ENCODE data around the gene POLR3E. TPM values are rescaled to one million over a fixed set of nuclear protein-coding genes. Genes with fewer than 3 reads are reported as not detected.

Gene POLR3E
- total RNA-seq, 1 donor from 2014 or later, result 91.3 TPM

DNA sequence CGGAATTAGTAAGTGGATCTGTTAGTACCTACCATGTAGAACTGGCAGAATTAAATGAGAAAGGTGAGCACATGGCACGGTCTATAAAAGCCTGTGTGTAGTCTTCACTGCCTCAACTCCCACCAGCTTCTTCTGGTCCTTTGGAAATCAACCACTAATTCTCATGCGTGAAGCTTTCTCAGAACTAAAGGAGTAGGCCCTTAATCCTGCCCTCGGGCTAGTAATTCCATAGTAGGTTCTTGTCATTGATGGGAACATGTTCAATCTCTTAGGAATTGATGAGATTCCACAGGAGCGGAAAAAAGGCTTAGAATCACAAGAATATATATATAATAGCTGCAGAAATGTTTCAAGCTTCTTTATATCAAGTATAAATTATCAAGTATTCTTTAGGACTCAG, 55.5 kb downstream of the POLR3E start:
- H4K20me1 ChIP-seq (ENCODE audit: low read depth), result no peaks in the 10 kb centered on the region
- Mint-ChIP-seq H3K36me3 (peaks cover 26% of the 10 kb centered on the region), H3K4me1 (peaks cover 10% of the 10 kb centered on the region), H3K27ac (no peak overlapping the region), H3K4me3 (no peak overlapping the region), H3K9me3 (no peaks in the 10 kb centered on the region), H3K27me3 (ENCODE audit: insufficient read depth, low read depth) (peaks cover 3% of the 10 kb centered on the region)
- TF ChIP-seq EZH2 (IDR thresholded peaks at IDR 0.05) (no peak), EZH2phosphoT487 (IDR thresholded peaks at IDR 0.05) (no peak), CTCF (IDR thresholded peaks at IDR 0.05) (no peak)
- H3K27me3 ChIP-seq, result no peaks in the 10 kb centered on the region
- H2AFZ ChIP-seq (replicated peaks), result no peak overlapping the region
- H3F3A ChIP-seq (ENCODE audit: low read depth), result peaks cover 5% of the 10 kb centered on the region
- no peaks in the 10 kb centered on the region for H3K4me1 ChIP-seq
- no peak overlapping the region for H3K9ac ChIP-seq
- no peaks in the 10 kb centered on the region for H3K9me3 ChIP-seq (ENCODE audit: low read depth)
- DNase-seq (ENCODE audit: low spot score), result no peak
- H3K4me3 ChIP-seq, result no peak overlapping the region
- no peaks in the 10 kb centered on the region for H3K79me2 ChIP-seq (ENCODE audit: low read depth)
- no peaks in the 10 kb centered on the region for H3K36me3 ChIP-seq
- H3K27ac ChIP-seq, result no peak overlapping the region
- H3K4me2 ChIP-seq, result no peak overlapping the region

DNA sequence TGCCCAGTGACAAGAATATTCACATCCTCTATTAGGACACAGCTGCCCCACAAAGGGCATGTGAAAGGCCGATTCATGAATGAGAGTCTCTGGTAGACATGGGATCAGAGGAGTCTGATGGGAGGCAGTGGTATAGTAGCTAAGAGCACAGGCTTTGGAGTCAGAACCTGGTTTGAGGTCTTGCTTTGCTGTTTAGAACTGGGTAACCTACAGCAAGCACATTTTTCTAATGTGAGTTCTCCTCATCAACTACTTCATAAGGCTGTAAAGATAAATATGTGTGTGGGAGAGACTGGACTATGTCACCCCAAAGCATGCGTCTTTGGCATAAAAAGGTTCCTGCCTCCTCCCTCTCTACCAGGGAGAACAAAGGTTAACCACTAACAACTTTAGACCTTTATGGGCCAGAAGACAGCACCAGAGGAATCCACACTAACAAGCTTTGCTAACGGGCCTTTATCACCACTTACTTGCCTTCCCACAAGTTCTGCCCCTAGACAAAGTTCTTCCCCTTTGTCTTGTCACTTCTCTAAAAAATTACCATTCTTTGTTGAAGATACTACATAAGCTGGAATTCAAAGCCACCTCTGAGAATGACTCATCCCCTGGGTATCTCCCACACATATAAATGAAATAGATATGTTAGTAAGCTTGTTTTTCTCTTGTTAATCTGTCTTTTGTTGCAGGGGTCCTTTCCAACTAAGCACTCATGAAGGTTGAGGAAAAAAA, 56.1 kb downstream of the POLR3E start:
- no peak overlapping the region for H2AFZ ChIP-seq (replicated peaks)
- no peaks in the 10 kb centered on the region for H3K9me3 ChIP-seq (ENCODE audit: low read depth)
- Mint-ChIP-seq H3K27ac (no peak overlapping the region), H3K9me3 (no peaks in the 10 kb centered on the region), H3K4me3 (no peak overlapping the region), H3K27me3 (ENCODE audit: insufficient read depth, low read depth) (peaks cover 3% of the 10 kb centered on the region), H3K4me1 (peaks cover 14% of the 10 kb centered on the region), H3K36me3 (peaks cover 26% of the 10 kb centered on the region)
- no peaks in the 10 kb centered on the region for H3K79me2 ChIP-seq (ENCODE audit: low read depth)
- TF ChIP-seq CTCF (IDR thresholded peaks at IDR 0.05), result no peak
- TF ChIP-seq EZH2 (IDR thresholded peaks at IDR 0.05), result no peak
- TF ChIP-seq EZH2phosphoT487 (IDR thresholded peaks at IDR 0.05), result no peak
- no peak overlapping the region for H3K27ac ChIP-seq
- H3K4me1 ChIP-seq, result no peaks in the 10 kb centered on the region
- peaks cover 5% of the 10 kb centered on the region for H3F3A ChIP-seq (ENCODE audit: low read depth)
- H3K9ac ChIP-seq, result no peak overlapping the region
- DNase-seq (ENCODE audit: low spot score), result no peak
- H3K36me3 ChIP-seq, result no peaks in the 10 kb centered on the region
- H4K20me1 ChIP-seq (ENCODE audit: low read depth), result no peaks in the 10 kb centered on the region
- no peak overlapping the region for H3K4me2 ChIP-seq
- no peaks in the 10 kb centered on the region for H3K27me3 ChIP-seq
- H3K4me3 ChIP-seq, result no peak overlapping the region

DNA sequence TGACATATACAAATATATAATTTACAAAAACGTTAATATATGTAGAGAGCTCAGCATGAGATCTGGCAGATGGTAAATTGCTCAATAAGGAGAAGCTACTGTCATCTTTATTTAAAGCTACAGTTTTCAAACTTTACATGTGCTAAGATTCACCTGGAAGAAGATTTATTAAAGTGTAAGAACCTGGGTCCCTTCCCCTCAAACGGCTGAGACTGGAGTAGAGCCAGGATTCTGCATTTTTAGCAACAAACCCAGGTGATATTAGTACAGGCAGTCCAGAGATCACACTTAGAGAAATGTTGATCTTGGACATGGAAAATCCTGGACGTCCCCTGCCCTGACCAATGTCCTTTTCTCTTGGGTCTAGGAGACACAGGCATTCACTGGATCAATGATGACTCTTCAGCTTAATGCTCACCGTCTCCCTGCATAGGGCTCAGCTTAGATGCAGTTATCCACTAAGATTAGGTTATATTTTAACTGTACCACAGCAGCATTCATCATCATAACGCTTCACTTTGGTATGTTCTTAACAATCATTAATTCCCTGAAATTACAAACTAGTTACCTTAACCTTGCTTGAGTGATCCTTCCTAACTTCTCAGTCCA, 56.8 kb downstream of the POLR3E start:
- Histone ChIP-seq H3K27ac (no peak overlapping the region), H2AFZ (replicated peaks) (no peak overlapping the region), H4K20me1 (ENCODE audit: low read depth) (no peaks in the 10 kb centered on the region), H3K27me3 (no peaks in the 10 kb centered on the region), H3K79me2 (ENCODE audit: low read depth) (no peaks in the 10 kb centered on the region), H3K9ac (no peak overlapping the region), H3K4me3 (no peak overlapping the region), H3K4me1 (no peaks in the 10 kb centered on the region), H3K9me3 (ENCODE audit: low read depth) (no peaks in the 10 kb centered on the region), H3K36me3 (no peaks in the 10 kb centered on the region), H3F3A (ENCODE audit: low read depth) (peaks cover 5% of the 10 kb centered on the region), H3K4me2 (no peak overlapping the region)
- Mint-ChIP-seq H3K4me3 (no peak overlapping the region), H3K27me3 (ENCODE audit: insufficient read depth, low read depth) (peaks cover 3% of the 10 kb centered on the region), H3K27ac (no peak overlapping the region), H3K4me1 (peaks cover 14% of the 10 kb centered on the region), H3K36me3 (peaks cover 21% of the 10 kb centered on the region), H3K9me3 (no peaks in the 10 kb centered on the region)
- TF ChIP-seq EZH2 (IDR thresholded peaks at IDR 0.05), result no peak
- TF ChIP-seq EZH2phosphoT487 (IDR thresholded peaks at IDR 0.05), result no peak
- no peak for TF ChIP-seq CTCF (IDR thresholded peaks at IDR 0.05)
- DNase-seq (ENCODE audit: low spot score), result no peak

All from neural progenitor cell (in vitro differentiated cells).